GM19324 (cell line): Measurements from ENCODE around the gene NME4.

Experiments used
- ATAC-seq: cut with Tn5 transposase; IDR thresholded peaks from one replicate; pipeline ENCODE4 v1.9.1; 2021; ENCODE audit warnings: mild to moderate bottlenecking, moderate library complexity; ENCODE audit not compliant: unreplicated experiment, low FRiP score

Gene NME4

DNA sequence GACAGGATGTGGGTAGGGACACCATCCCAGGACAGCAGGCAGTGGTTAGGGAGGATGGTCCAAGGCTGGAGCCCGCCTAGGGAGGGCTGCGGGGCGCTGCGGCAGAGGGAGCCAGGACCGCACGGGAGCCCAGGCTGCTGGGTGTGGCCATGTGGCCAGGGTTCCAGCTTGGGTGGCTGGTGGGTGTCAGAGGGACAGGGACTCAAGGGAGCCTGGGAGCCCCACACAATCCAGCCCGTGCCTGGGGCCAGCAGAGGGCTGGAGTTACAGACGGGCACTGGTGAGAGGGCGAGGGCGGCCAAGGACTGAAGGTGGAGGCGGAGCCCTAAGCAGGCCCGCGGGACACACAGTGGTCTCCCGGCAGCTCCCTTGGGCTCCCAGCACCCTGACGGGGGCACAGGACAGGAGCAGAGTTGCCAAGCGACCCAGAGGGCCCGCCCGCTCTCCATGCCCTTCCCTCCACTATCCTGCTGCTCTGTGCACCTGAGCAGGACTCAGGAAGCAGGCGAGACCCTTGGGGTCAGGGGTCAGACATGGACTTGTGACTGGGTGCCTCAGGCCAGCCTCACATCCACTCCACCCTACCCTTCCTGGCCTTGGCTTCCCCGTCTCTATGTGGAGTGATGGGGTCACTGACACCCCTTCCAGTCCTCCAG lies 33.8 kb upstream of the NME4 start:
- no peak for ATAC-seq

DNA sequence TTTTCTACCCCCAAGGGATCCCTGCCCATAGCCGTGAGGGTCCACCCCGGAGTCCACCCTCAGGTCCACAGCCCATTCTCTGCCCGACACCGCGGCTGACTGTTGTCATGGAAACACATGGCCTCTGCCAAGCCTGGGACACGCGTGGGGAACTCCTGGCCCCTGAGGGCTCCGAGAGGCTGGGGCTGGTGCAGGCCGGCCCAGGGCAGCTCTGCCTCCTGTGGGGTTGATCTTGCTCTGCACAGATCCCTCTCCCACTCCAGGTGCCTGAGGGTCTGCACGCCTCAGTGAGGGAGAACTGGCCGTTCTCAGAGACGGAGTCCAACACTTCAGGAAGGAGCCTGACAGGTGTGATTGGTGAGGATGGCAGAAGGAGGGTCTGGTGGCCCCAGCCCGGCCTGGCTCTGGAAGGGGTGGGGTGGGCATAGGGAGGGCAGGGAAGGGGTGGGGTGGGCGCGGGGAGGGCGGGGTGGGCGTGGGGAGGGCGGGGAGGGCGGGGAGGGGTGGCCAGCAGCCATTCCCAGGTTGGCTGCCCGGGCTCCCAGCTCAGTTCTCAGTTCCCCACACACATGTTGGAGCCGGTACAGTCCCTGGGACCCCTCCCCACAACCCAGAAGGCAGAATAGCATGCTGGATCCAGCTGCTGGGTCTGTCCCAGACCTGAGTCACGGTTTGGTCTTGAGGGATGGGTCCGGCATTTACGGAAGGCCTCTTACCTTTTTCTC lies 33.1 kb upstream of the NME4 start:
- no peak for ATAC-seq

DNA sequence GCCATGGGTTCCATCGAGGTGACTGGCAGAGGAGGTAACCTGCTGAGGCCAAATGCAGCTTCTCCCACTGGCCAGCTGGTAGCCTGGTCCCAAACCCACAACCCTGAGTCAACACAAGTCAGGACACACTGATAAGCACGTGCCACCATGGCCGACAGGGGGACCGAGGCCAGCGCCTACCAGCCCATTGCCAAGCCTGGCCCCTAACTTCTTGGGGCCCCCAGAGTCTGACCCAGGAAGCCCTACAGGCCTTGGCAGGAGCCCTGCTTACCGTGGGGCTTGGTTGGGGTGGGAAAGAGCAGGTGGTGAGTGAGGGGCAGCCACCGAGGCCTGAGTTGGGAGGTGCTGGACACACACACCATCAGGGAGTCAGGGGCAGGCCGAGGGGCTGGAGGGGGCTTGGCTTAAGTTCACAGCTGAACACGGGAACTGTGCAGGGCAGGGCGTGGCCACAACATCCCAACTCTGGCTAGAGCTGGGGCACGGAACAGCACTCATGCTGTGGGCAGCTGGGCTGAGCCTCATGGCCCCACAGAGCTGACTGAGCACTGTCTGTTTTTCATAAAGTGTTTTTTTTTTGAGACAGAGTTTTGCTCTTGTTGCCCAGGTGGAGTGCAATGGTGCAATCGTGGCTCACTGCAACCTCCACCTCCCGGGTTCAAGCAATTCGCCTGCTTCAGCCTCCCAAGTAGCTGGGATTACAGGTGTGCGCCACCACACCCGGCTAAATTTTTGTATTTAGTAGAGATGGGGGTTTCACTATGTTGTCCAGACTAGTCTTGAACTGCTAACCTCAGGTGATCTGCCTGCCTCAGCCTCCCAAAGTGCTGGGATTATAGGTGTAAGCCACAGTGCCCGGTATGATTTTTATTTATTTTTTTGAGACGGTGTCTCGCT lies 32.2 kb upstream of the NME4 start:
- ATAC-seq: no peak

DNA sequence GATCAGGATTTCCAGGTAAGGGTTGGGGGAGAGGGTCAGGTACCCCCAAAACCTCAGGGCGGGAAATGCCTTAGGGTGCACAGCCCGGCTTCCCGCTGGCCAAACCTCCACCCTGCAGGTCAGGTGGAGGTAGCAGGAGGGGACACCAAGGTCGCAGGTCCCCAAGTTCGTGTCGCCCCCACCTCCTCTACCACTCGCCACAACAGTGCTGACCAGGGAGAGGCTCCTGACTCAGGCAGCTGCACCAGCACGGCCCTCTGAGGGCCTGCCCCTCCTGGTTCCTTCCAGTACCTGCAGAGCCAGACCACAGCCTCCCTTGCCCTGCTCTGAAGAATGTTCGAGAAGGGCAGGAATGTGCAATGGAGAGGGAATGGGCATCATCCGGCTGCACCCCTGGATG lies 30.5 kb upstream of the NME4 start:
- no peak for ATAC-seq

DNA sequence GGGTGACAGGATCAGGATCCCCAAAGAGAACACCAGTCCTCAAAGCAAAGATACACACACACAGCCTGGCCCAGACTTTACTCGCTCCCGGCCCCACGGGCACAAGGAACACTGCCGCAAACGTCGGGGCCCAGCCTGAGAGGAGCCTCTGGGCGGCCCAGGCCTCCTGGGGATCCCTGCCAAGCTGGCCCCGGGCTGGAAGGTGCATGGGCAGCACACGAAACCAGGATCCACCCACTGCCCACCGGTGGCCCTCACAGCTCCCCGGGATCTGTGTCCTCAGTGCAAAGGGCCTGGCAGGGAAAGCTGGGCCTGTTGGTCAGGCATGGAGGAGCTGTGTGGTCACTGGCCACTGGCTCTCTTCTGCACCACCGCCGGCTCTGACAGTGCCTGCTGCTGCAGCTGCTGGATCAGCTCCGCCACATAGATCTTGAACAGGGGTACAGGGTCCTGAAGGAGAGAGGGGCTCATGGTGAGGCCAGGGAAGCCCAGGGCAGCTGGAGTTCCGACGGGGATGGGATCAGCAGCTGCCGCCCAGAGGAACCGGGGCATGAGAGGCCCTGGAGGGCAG lies 29.6 kb upstream of the NME4 start:
- ATAC-seq: no peak

DNA sequence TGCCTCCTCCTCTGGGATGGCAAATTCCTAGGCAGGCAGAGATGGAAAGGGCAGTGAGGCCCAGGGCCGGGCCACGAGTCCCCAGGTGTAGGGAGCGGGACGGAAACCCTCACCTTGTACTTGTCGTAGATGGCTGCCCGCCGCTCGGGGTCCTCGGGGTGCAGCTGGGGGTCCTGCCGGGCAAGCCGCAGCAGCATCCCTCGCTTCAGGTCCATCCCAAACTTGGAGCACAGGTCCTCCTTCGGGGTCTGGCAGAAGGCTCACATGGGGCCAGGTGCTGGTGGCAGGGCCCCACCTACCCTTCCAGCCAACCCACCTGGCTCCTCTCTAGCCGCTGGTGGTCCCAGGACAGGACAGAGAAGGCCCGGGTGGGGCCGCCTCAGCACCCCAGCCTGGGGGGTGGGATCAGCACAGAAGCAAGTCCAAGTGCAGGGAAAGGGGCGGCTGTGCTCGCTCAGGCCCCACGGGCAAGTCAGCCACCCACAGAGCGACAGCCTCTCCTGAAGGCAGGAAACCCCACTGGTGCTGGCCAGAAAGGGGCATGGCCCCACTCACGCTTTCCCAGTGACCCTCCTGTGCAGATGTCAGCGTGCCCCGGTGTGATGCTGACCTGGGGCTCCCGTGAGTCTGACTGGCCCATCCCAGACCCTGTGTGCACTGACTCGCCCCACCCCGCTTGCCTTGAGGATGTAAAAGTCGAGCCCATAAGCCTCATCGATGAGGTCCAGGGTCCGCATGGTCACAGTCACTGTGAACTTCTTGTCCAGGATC lies 28.4 kb upstream of the NME4 start:
- ATAC-seq: no peak

DNA sequence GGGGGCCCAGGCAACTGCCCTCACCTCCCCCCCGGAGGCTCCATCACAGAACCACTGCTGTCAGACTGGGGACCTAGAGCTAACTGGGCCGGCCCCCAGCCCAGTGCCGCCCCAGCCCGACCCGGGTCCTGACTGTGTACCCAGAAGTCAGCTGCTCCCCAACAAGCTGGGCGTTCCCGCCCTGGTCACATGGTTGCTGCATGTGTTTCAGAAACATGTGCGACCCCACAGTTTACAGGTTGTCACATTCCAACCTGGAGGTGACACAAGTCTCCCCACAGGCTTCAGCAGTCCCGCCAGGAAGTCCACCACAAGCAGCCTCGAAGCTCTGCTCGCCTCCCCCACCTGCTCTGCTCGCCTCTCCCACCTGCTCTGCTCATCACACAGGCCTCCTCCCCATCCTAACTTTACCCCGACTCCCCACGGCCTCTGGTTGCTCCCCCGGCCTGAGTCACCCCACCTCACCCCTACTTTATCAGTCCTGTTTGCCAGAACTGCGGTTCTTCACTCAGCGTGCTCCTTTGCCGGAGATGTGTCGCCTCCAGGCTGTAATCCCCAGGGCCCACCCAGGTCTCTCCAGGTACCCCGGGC lies 27.6 kb upstream of the NME4 start:
- no peak for ATAC-seq

DNA sequence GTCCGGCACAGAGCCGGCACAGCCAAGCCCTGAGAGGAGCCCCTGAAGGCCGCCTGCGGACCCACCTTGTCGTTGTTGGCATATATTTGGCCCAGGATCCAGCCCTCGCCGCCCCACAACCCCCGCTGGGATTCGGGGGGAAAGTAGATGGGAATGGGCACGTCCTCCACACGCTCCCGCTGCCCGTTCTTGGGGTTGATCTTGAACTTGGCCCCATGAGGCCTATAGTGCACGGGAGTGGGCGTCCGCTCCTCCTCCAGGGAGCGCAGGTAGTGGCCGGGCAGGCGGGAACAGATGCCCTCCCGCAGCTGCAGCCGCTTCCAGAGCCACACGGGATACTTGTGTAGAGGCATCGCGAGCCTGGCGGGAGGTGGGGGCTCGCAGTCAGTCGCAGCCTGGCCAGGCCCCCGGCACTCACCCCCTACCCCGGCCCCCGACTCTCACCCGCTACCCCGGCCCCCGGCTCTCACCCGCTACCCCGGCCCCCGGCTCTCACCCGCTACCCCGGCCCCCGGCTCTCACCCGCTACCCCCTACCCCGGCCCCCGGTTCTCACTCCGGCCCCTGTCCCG lies 27.0 kb upstream of the NME4 start:
- ATAC-seq: no peak

DNA sequence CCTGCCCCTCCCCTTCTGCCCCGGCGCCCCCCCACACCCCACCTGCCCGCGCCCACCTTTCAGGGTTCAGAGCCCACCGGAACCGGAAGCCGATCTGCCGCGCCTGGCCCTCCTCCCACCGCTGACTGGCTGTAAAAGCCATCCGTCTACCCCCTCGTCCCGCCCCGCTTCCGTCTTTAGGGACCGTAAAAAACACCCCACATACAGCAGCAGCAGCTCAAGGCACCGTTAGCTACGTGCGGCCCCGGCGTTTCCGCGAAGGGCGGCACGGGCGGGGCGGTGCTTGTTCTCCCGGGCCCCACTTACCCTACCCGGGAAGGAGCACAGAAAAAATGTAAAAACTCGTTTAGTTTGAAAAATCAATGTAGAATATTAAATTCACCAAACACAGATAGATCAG lies 26.6 kb upstream of the NME4 start, which contains the start of gene MRPL28:
MRPL28 (minus strand) TSS at position 96 of the 400 bp plus-strand sequence. CDS start 320 bp downstream, outside the sequence.
- ATAC-seq: peak; percentile 67

DNA sequence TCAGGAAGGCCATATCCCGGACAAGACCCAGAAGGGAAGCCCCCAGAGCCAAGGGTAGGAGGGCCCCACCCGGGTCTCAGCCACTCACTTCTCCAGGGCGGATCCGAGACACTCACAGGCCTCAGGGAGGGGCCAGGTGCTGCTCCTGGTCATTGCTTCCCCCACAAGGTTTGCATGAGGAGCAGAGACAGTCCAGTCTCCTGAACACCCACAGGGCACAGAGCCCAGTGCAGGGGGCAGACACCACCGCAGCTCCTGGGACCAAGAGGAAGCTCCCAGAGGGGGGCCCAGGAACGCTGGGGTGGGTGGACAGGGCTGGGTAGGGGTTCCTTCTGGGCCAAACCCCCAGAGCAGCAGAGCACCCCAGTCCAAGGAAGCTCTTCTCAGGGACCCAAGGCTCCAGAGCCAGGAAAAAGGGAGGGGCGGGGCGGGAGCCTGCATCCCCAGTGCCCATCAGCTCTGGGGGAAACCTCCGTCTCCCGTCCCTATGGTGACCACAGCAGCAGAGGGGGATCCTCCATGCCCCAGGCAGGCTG lies 26.0 kb upstream of the NME4 start:
- no peak for ATAC-seq

DNA sequence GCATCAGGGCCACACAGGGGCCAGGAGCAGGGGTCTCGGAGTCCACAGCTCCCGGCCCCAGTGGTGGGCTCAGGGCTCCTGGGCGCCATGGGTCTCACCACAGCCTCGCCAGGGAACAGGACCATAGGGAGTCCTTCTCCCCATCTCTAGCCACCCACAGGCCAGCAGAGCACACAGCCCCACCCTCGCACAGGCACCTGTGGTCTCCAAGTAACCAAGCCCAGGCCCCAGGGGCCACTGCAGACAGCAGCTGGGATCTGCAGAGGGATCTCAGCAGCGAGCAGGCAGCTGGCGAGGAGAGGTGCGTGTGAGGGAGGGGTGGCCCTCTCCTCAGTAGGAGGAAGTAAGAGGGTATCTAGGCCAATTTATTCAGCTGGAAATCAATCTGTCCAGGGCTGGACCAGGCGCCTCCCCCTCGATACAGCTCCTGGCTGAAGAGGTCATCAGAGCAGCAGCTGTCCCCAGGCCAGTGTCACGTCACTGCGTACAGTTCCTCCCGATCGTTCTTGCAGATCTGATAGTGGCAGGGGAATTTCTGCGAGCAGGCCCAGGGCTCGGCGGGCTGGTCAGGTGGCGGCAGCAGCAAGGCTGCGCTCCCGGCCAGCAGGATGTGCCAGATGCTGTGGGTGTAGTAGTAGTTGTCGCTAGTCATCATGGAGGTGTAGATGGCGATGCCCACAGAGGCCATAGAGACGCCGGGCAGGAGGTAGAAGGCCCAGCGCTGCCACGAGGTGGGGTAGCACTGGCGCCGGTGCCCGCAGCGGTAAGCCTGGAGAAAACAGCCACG lies 25.3 kb upstream of the NME4 start:
- ATAC-seq: no peak

DNA sequence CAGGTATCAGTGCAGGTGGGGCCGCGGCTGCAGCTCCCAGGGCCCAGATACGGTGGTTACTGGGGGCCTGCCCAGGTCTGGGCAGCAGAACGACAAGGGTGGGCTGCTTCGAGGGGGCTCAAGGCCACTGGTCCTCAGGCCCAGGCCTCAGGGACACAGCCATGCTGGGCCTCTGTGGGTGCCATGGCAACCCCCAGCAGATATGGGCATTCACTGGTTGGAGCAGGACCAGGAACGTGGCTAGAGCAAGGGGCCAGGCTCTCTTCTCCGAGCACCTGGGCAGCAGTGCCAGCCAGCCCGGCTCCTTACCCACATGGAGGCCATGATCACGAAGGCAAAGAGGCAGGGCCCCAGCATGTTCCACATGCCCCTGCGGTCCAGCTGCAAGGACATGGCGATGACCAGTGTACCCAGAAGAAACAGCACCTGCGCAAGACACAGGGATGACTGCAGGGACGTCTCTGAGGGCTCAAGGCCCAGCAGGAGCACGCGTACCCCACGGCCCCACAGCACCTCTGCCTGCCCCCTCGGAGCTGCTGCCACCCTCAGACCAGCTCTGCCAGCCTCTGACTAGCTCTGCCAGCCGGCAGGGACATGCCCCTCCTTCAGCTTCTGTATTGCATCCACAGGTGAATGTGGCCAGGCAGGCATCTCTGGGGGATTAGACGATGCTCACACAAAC lies 24.6 kb upstream of the NME4 start:
- ATAC-seq: no peak

DNA sequence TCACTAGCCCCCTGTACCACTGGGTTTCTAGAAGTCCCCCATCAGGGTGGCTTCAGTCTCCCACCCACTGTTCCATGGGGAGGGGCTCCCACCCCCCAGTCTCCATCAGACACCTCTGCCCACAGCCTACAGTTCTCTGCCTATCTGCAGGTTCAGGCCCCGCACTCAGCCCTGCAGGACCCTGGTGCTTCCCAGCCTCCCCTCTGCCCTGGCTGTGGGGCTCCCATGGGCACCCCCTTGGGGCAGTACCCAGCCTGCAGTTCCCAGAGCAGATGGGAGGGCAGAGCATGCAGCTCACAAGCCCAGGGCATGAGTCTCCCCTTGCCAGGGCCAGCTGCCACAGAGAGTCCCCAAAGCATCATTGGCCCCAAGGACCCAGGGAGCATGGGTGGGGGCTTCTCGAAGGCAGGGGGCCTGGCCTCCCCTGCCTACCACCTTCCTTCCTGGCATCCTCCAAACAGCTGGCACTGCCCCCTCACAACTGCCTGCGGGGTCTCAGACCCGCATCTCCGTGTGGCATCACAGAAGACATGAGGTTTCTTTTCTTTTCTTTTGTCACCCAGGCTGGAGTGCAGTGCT lies 23.9 kb upstream of the NME4 start:
- no peak for ATAC-seq

DNA sequence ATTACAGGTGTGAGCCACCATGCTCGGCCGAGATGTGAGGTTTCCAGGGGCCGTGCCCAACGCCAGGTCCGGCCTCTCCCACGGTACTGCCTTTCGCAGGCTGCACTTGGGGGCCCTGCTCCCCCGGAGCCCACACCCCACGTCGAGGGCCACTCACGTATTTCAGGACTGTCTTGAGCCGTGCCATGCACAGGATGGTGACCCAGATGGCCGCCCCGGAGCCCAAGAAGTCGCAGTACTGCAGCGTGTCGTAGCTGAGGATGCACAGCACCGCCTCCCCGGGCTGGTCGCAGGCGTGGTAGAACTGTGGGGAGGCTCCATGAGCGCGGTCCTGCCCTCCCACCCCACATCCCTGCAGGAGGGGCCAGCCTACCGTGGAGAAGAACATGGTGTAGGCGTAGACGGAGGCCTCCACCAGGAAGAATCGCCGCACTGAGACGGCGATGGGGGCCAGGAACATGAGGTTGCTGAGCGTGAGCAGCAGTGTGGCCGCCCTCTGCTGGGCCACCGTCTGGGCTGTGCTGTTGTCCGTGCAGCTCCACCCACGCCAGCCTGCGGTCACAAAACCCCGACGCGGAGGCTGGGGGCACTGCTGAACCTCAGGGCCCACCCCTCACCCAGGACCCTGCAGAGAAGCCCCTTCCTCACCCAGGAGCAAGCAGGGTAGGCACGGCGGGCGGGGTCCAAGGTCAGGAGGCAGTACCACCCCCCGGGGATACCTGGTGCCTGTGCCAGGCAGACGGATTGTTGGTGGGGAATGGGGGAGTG lies 23.0 kb upstream of the NME4 start:
- no peak for ATAC-seq

DNA sequence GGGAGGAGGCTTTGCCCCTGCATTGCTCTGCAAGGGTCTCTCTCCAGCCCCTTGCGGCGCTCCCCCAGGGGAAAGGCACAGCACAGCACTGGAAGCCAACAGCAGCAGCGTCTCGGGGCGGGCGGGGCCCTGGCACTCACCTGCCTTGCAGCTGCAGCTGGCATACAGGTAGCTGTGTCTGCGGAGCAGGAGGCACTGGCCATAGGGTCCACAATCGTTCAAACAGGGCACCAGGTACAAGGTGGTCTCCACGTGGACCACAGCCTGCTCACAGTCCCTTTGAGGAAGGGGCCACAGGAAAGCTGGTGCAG lies 22.4 kb upstream of the NME4 start:
- ATAC-seq: no peak

DNA sequence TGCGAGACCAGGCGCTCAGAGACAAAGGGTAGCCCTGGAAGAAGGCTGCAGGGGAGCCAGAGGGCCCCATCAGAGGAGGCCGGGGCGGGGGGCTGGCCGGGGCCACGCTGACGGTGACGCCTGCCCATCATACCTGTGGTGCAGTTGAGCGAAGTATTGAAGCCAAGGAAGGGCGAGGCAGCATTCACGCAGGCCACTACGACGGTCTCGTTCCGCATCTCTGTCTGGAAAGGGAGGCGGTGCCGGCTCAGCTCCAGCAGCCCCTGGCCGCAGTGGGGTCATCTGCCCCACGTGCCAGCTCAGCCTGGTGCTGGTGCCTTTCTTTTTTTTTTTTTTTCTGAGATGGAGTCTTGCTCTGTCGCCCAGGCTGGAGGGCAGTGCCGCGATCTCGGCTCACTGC lies 21.8 kb upstream of the NME4 start:
- no peak for ATAC-seq
